GM12864 (cell line): ENCODE data around the gene JAK2.

Experiments used
- DNase-seq: peaks from one replicate; pipeline ENCODE4 v3.0.0-alpha.2; 2011; ENCODE audit warnings: low read depth
- H3K4me3 ChIP-seq: 2 replicates; pipeline ENCODE4 v1.5.1; 2011; ENCODE audit warnings: mild to moderate bottlenecking, low read depth, low read length, control low read depth
- TF ChIP-seq, protein P1 (sequence below): IDR thresholded peaks from 2 replicates; pipeline ENCODE4 v1.5.1; 2011; ENCODE audit warnings: low read depth, mild to moderate bottlenecking, moderate library complexity, low read length, control low read depth, inconsistent platforms; ENCODE audit errors: missing control alignments

Gene JAK2

GRCh38 chr9:4980086-4980727, 4.9 kb upstream of the JAK2 start:
- TF ChIP-seq, protein P1, sequence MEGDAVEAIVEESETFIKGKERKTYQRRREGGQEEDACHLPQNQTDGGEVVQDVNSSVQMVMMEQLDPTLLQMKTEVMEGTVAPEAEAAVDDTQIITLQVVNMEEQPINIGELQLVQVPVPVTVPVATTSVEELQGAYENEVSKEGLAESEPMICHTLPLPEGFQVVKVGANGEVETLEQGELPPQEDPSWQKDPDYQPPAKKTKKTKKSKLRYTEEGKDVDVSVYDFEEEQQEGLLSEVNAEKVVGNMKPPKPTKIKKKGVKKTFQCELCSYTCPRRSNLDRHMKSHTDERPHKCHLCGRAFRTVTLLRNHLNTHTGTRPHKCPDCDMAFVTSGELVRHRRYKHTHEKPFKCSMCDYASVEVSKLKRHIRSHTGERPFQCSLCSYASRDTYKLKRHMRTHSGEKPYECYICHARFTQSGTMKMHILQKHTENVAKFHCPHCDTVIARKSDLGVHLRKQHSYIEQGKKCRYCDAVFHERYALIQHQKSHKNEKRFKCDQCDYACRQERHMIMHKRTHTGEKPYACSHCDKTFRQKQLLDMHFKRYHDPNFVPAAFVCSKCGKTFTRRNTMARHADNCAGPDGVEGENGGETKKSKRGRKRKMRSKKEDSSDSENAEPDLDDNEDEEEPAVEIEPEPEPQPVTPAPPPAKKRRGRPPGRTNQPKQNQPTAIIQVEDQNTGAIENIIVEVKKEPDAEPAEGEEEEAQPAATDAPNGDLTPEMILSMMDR = no peak
- no peak overlapping the region for H3K4me3 ChIP-seq
- DNase-seq = no peak

- no peak for DNase-seq
- peak overlapping the region; percentile 94 for H3K4me3 ChIP-seq
- TF ChIP-seq, protein P1 = no peak
These were observed 2.2 kb upstream of the JAK2 start for GRCh38 chr9:4982721-4983482.

- peak overlapping the region; percentile 94 for H3K4me3 ChIP-seq
- no peak for DNase-seq
- TF ChIP-seq, protein P1 = no peak
These were observed 1.4 kb upstream of the JAK2 start for GRCh38 chr9:4983601-4984165.

DNA sequence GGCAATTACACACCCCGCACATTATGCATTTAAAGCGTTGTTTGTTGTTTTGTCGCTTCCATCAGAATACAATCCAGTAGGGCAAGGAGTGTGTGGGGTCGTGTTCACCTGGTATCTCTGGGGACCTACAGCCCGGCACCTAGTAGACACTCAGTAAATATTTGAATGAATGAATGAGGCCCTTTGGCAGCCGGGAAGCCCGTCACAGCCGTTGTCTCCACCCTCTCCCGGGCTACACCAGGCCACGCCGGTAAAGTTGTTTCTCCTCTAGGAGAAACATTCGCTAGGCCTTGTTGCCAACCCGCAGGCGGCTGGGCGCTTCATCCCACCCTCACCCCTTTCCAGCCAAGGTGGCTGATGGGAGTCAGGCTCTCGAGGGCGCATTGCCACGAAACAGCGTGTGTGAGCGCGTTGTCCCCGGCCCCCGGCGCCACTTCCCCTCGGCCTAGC, 876 bp upstream of the JAK2 start:
- peak overlapping the region; percentile 94 for H3K4me3 ChIP-seq
- TF ChIP-seq, protein P1 = no peak
- no peak for DNase-seq

GRCh38 chr9:4985386-4986266, 554 bp downstream of the JAK2 start:
- no peak for DNase-seq
- TF ChIP-seq, protein P1 = no peak
- peak overlapping the region; percentile 94 for H3K4me3 ChIP-seq

GRCh38 chr9:4986296-4986695, 1.2 kb downstream of the JAK2 start:
- TF ChIP-seq, protein P1 = no peak
- H3K4me3 ChIP-seq = peak overlapping the region; percentile 94
- no peak for DNase-seq
